ENCODE results near the gene HELZ.
"Not testable (repeated sequence)": the region's sequence is repeated elsewhere in the genome, so short reads cannot be mapped to it uniquely, and the experiment has no call there.

- TF ChIP-seq CTCF (IDR thresholded peaks at IDR 0.05; ENCODE audit: low read length); EZH2 (IDR thresholded peaks at IDR 0.05; ENCODE audit: borderline replicate concordance, low read length): not testable (repeated sequence)
Measured at GRCh38 chr17:67126543-67126942, 118.5 kb downstream of the HELZ start.

Data from OCI-LY1 (cell line).